ENCODE results near the gene SH3RF3.

Gene SH3RF3

DNA sequence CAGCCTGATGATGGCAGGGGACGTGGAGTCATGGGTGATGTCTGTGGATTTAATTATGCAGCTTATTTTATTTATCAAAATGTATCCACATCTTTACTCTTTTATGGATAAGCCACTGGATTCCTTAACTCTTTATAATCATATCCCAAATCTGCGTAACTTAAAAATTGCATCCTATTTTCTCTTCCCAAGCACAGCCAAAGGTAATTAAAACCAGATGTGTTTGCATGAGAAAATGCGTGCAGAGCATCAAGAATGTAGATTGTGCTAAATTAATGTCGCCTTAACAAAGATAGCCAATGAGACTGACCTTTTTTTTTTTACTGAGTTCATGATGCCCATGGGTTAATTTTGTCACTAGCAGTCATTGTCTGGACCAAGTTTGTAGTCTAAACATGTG is 10.0 kb downstream of the SH3RF3 start:
- no peak for DNase-seq (ENCODE audit: low read depth in 3 of 3)

DNA sequence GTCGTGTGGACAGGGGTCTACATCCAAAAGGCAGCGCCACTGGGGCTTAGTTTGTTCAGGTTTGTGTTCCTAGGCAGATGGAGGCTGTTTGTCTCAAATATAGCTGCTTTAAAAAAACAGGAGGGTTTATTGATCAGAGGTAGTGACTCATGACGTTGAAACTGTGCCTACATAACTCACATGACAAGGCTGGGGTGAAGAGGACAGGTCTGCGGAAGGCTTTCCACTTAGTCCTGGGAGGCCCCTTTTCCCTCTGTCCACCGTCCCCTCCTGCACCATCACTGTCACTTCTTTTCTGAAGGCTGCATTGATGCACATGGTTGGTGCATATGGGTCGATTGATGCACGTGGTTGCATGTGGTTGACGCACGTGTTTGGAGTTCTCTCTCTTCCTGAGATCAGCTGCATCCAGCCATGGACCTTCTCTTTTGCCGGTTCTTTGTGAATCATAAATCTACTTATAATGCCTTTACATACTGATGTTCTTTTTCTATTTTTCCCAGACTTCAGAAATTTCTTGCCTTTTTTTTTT is 10.9 kb downstream of the SH3RF3 start:
- DNase-seq (ENCODE audit: low read depth in 3 of 3) = no peak

DNA sequence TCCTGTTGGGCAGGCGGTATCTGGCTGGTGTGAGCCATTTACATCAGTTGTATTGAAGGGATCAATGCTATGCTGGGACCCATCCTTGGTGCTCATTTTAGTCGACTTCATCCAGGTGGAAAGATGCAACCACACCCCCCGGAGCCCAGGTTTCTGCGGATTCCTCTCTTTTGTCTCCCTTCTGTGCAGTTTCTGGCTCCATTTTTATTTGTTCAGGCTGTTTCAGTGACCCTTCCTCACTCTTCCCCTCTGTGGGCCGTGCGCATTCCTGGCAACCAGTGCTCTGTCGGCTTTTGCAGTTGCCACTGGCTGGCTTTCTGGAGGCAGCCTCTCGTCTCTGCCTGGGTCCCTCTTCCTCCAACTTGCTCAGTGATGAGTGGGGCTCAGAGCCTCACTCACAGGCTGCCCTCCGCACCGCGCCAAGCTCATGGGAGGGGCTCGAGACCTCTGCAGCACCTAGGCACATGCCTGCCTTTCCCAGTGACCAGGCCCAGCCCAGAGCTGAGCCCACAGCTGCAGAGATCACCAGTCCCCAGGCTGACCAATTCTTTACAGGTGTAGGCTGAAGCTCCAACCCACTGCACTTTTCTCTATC is 12.1 kb downstream of the SH3RF3 start:
- DNase-seq (ENCODE audit: low read depth in 3 of 3) = no peak

- no peak for DNase-seq (ENCODE audit: low read depth in 3 of 3)
These were observed 12.8 kb downstream of the SH3RF3 start for GRCh38 chr2:109141727-109142283.

GRCh38 chr2:109142416-109143210 is 13.6 kb downstream of the SH3RF3 start:
- no peak for DNase-seq (ENCODE audit: low read depth in 3 of 3)

- peak; percentile 23 to 73 (median 57) for DNase-seq (ENCODE audit: low read depth in 3 of 3)
These were observed 14.5 kb downstream of the SH3RF3 start for GRCh38 chr2:109143214-109144187.

- no peak for DNase-seq (ENCODE audit: low read depth in 3 of 3)
These were observed 15.3 kb downstream of the SH3RF3 start for GRCh38 chr2:109144271-109144670.

- no peak for DNase-seq (ENCODE audit: low read depth in 3 of 3)
These were observed 15.7 kb downstream of the SH3RF3 start for GRCh38 chr2:109144721-109145120.

- DNase-seq (ENCODE audit: low read depth in 3 of 3) = no peak
These were observed 16.3 kb downstream of the SH3RF3 start for GRCh38 chr2:109145286-109145685.

GRCh38 chr2:109147405-109147804 is 18.4 kb downstream of the SH3RF3 start:
- no peak for DNase-seq (ENCODE audit: low read depth in 3 of 3)

DNA sequence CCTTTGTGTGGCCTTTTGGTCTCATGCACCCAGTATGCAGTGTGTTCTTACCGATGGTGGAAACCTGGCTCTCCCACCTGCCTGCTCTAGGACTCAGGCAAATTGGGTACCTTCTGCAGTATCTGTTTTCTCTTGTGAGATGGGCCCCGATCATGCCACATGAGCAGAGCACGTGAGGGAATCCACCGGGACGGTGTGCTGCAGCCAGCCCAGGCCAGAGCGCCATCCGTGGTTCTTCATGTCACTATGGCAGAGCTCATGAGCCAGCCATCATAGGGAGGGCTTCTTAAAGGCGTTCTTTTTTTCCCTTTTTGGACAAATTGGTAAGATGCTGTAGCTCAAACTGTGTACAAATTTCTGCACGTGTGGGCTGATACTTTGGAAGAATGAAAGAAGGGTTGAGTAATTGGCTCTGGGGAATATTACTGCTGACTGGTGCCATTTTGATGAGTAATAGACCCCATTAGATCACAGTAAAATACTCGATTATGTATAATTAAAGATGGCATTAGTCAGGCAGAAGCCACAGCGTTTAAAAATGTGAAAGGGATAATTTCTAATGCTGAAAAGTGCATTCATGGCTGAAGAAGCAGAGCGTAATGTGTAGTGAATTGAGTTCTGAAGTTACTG is 19.2 kb downstream of the SH3RF3 start:
- DNase-seq (ENCODE audit: low read depth in 3 of 3) = no peak

GRCh38 chr2:109148991-109149645 is 20.1 kb downstream of the SH3RF3 start:
- no peak for DNase-seq (ENCODE audit: low read depth in 3 of 3)

- DNase-seq (ENCODE audit: low read depth in 3 of 3) = no peak
These were observed 21.6 kb downstream of the SH3RF3 start for GRCh38 chr2:109150559-109150958.

DNA sequence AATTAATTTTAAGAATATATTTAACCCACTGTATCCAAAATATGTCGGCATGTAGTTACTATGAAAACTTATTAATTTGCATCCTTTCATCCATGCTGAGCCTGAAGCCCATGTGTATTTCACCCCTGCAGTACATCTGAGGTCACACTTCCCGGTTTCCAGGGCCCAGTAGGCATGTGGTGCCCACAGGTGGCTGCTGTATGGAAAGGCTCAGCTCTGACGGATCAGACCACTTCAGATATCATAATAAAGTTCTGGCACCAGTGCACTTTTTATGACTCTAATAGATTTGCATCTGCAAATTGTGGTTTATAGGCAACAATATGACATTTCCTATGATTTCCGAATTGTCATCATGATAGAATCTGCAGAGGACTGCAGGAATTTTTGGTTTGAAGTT is 22.5 kb downstream of the SH3RF3 start:
- no peak for DNase-seq (ENCODE audit: low read depth in 3 of 3)

- DNase-seq (ENCODE audit: low read depth in 3 of 3) = no peak
These were observed 24.2 kb downstream of the SH3RF3 start for GRCh38 chr2:109153005-109153784.

GRCh38 chr2:109153807-109154206 is 24.8 kb downstream of the SH3RF3 start:
- no peak for DNase-seq (ENCODE audit: low read depth in 3 of 3)

DNA sequence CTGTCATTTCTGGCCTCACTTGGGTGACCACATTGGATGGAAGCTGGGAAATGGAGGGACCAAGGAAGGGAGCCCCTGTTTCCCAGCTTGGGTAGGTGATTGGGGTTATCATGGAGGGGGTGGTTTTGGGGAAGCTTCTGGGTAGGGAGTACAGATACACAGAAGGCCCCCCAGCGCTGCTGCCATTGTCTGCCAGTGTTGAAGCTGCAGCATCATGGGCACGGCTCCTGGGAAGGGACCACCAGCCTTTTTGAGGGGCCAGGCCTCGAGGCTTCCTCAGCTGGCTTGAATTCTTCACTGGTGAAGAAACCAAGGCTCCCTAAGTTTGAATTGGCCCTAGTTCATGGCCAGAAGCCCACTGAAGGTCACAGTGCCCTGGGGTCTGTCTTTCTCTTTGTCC is 25.2 kb downstream of the SH3RF3 start:
- no peak for DNase-seq (ENCODE audit: low read depth in 3 of 3)

DNA sequence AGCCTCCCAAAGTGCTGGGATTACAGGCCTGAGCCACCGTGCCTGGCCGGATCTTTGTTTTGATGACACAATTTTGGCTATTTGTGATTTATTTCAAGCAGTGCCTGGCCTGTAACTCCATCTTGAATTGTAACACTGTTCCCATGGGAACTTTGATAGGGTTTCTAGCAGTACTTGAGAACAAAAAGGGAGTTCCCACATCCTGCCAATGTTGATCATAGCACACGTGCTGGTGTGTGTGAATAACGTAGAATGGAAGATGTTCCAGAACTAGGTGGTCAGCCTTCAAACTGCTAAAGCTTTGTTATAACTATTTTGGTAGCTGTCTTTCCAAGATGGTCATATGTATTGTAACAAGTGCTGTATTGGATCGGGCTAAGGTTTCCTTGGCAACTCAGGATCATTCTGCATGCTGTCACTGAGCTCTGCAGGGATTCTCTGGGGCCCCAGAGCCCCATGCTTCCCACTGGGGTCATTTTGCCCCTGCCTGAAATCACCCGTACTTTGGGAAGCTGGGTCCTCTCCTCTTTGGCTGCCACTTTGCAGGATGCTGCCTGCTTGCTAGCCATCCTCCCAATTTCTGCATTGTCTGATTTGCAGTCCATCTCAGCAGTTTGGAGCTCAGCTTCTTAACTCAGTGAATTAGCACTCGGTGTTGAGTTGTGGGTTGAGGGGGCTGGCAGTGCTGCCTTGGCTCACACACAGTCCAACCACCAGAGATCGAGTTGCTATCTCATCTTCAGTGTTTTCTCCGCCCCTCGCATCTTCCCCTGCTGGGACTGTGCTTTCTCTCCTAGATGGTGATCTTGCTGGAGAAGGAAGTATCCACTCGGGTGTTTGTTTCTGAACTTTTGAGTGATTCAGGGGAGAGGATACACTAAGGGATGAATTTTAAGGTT is 26.8 kb downstream of the SH3RF3 start:
- DNase-seq (ENCODE audit: low read depth in 3 of 3) = no peak

DNA sequence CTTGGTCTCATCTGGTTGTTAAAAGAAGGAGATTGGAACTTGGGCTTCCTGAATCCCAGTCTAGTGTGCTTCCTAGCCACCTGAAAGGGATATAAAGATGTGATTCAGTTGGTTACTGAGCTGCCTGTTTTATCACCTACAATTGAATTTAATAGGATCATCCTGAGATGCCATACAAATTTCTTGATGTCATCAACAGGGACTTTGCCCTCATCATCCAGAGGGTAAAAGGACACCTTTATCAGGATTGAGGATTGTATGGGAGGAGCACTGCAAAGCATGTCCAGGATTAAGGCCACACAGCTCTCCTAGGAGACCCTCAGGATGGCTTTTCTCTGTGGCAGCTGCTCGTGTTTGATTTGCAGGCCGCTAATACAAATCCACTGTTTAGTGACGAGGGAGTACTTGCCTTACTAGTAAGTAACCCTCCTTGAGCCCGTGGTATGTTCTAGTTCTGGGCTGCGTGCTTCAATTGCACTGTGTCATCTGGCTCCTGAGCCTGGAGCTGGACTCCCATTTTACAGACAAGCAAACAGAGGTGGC is 28.6 kb downstream of the SH3RF3 start:
- DNase-seq (ENCODE audit: low read depth in 3 of 3) = no peak
